ENCODE results near the gene TMEM151A.

The TMEM151A gene

GRCh38 chr11:66340596-66341501, 49.2 kb downstream of the TMEM151A start:
- TF ChIP-seq CTCF (IDR thresholded peaks at IDR 0.05; ENCODE audit: low read depth, low read length, missing control alignments) = no peak
- in situ Hi-C loops (cut with HindIII; ENCODE audit: low sequenced_read_pairs) = no loop called here
- H3K4me3 ChIP-seq (ENCODE audit: low read depth, low read length) = no peak overlapping the region
- DNase-seq (ENCODE audit: low read depth) = no peak

GRCh38 chr11:66341502-66342126, 49.9 kb downstream of the TMEM151A start:
- in situ Hi-C loops (cut with HindIII; ENCODE audit: low sequenced_read_pairs) = no loop called here
- H3K4me3 ChIP-seq (ENCODE audit: low read depth, low read length) = no peak overlapping the region
- no peak for TF ChIP-seq CTCF (IDR thresholded peaks at IDR 0.05; ENCODE audit: low read depth, low read length, missing control alignments)
- DNase-seq (ENCODE audit: low read depth) = no peak

- in situ Hi-C loops (cut with HindIII; ENCODE audit: low sequenced_read_pairs) = no loop called here
- H3K4me3 ChIP-seq (ENCODE audit: low read depth, low read length) = no peak overlapping the region
- no peak for TF ChIP-seq CTCF (IDR thresholded peaks at IDR 0.05; ENCODE audit: low read depth, low read length, missing control alignments)
- no peak for DNase-seq (ENCODE audit: low read depth)
Observed at GRCh38 chr11:66343176-66343575, 51.5 kb downstream of the TMEM151A start.

GRCh38 chr11:66344550-66345315, 53.0 kb downstream of the TMEM151A start, which contains the start of gene BRMS1:
BRMS1 (minus strand) TSS chr11:66345104; CDS start chr11:66342234, 2,870 bp downstream.
- peak within 1 kb of the TSS; percentile 70 for H3K4me3 ChIP-seq (ENCODE audit: low read depth, low read length)
- peak; percentile 93 for DNase-seq (ENCODE audit: low read depth)
- in situ Hi-C loops (cut with HindIII; ENCODE audit: low sequenced_read_pairs) = no loop called here
- TF ChIP-seq CTCF (IDR thresholded peaks at IDR 0.05; ENCODE audit: low read depth, low read length, missing control alignments) = peak; percentile 2

GRCh38 chr11:66345316-66345649, 53.6 kb downstream of the TMEM151A start:
- in situ Hi-C loops (cut with HindIII; ENCODE audit: low sequenced_read_pairs) = no loop called here
- peak overlapping the region; percentile 70 for H3K4me3 ChIP-seq (ENCODE audit: low read depth, low read length)
- DNase-seq (ENCODE audit: low read depth) = no peak
- no peak for TF ChIP-seq CTCF (IDR thresholded peaks at IDR 0.05; ENCODE audit: low read depth, low read length, missing control alignments)

All from astrocyte of the cerebellum (primary cell).